Stimulated activated naive CD8-positive, alpha-beta T cell treated with anti-CD3 and anti-CD28 coated beads, Interleukin-15, amount 100 ng/mL, for 72 hours (primary cell): ENCODE data around the gene CRTAP.
A peak's percentile ranks its signal among the peaks of the same experiment; 100 is the strongest.
"Not testable (repeated sequence)": the region's sequence is repeated elsewhere in the genome, so short reads cannot be mapped to it uniquely, and the experiment has no call there.

Experiments
- ATAC-seq: fragments of 150-1000 bp; cut with Tn5 transposase; 2 replicates; pipeline ENCODE4 v1.10.0; 2021; ENCODE audit warnings: mild to moderate bottlenecking, moderate library complexity
- DNase-seq, 2 donors: peaks; one replicate each; pipeline ENCODE4 v3.0.0; 2021 to 2022
- H3K27ac Mint-ChIP-seq, 2 donors: one replicate each; pipeline ENCODE4 v1.8.0; 2022; ENCODE audit warnings: mild to moderate bottlenecking in 2 of 2, mixed read lengths in 2 of 2, moderate library complexity in 2 of 2
- H3K27me3 Mint-ChIP-seq: one replicate; pipeline ENCODE4 v1.8.0; 2022; ENCODE audit warnings: mixed read lengths
- H3K4me1 Mint-ChIP-seq: one replicate; pipeline ENCODE4 v1.8.0; 2022; ENCODE audit warnings: mild to moderate bottlenecking, mixed read lengths
- H3K4me3 Mint-ChIP-seq, 2 donors: one replicate each; pipeline ENCODE4 v1.8.0; 2022; ENCODE audit warnings: mild to moderate bottlenecking in 2 of 2, mixed read lengths in 2 of 2, moderate library complexity in 1 of 2
- H3K9me3 Mint-ChIP-seq, 2 donors: one replicate each; pipeline ENCODE4 v1.8.0; 2022; ENCODE audit warnings: mixed read lengths in 2 of 2

Gene CRTAP

DNA sequence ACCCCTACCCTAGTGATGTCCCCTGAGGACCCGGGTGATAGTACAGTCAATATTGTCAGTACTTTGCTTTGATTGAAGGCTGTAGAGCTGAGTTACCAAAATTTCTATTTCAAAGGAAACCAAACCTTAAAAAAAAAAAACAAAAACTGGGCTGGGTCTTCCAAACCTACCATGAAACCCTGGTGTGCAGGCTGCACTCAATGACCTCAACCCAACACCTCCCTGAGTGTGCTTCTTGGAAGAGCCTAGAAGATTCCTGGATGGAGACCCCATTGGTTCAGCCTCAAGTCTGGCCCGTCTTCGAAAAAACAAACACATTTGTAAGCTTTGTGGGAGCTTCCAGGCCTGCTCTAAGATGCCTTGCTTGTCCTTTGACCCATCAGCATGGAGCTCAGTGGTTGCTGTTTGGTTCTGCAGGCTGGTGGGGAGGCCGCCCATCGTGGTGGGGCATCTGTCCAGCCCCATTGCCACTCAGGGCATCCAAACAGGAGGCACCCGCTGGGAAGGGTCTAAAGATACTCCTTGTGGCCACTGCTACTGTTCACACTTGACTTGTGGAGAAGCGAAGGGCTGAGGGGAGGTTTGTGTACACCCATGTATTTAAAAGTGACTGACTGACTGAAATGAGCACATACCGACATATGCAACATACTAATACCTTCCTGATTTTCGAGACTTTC, 32.2 kb downstream of the CRTAP start:
- ATAC-seq (no peak), DNase-seq (no peak)
- Mint-ChIP-seq H3K9me3 (peaks cover 6 to 8% of the 10 kb centered on the region in 2 donors), H3K27ac (peak overlapping the region in 1 of 2 donors; percentile 56), H3K27me3 (no peaks in the 10 kb centered on the region), H3K4me1 (no peaks in the 10 kb centered on the region), H3K4me3 (no peak overlapping the region)

DNA sequence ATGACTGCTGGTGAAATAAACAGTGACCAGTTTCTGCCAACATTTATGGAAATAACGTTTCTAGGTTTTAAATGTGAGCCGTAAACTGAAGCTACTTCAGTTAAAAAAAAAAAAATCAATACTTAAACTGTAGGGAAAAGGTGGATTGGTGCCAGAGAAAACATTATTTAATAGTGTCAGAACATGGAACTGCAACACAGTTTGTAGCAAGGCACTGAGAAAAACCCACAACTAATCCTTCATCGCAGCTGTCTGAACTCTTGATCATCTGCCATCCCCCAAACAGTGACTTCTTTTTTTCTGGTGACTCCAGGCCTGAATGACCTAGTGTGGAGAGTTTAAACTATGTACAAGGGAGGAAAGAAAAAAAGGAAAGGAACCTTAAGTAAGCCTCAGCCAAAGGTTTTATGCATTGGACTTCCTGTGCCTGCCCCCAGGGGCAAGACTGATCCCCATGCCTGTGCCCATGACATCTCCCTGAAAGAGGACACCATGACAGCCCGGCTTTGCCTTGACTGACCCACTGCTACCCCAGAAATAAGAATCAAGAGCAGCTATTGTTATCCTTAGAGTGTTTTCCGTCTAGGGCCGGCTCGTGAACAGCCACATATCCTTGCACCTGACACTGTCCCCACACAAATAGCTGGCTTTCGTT, 33.1 kb downstream of the CRTAP start:
- no peak for ATAC-seq
- no peak overlapping the region for H3K27ac Mint-ChIP-seq

DNA sequence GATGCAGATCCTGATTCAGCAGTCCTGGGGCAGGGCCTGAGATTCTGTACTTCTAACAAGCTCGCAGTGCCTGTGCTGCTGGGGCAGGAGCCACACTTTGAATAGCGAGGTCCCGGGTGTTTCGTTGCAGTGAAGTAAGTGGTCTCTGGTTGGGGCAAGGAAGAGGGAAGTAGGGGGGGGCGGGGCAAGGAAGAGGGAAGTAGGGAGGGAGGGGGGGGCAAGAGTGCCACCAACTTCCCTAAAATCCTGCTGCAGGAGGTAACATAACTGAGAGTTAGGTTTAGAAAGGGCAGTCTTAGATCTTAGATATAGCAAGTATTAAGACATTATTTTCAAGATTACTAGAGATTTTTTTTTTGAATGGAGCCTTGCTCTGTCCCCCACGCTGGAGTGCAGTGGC, 35.5 kb downstream of the CRTAP start:
- no peaks in the 10 kb centered on the region for H3K4me1 Mint-ChIP-seq
- DNase-seq = no peak
- peaks cover 6 to 8% of the 10 kb centered on the region in 2 donors for H3K9me3 Mint-ChIP-seq
- no peak overlapping the region for H3K27ac Mint-ChIP-seq
- H3K4me3 Mint-ChIP-seq = no peak overlapping the region
- peaks cover 20% of the 10 kb centered on the region for H3K27me3 Mint-ChIP-seq
- no peak for ATAC-seq

More for the DNA sequence above, 33.1 kb downstream of the CRTAP start:
- Mint-ChIP-seq H3K9me3 (peaks cover 6 to 8% of the 10 kb centered on the region in 2 donors), H3K4me1 (no peaks in the 10 kb centered on the region), H3K4me3 (no peak overlapping the region), H3K27me3 (peaks cover 8% of the 10 kb centered on the region)
- DNase-seq = no peak

DNA sequence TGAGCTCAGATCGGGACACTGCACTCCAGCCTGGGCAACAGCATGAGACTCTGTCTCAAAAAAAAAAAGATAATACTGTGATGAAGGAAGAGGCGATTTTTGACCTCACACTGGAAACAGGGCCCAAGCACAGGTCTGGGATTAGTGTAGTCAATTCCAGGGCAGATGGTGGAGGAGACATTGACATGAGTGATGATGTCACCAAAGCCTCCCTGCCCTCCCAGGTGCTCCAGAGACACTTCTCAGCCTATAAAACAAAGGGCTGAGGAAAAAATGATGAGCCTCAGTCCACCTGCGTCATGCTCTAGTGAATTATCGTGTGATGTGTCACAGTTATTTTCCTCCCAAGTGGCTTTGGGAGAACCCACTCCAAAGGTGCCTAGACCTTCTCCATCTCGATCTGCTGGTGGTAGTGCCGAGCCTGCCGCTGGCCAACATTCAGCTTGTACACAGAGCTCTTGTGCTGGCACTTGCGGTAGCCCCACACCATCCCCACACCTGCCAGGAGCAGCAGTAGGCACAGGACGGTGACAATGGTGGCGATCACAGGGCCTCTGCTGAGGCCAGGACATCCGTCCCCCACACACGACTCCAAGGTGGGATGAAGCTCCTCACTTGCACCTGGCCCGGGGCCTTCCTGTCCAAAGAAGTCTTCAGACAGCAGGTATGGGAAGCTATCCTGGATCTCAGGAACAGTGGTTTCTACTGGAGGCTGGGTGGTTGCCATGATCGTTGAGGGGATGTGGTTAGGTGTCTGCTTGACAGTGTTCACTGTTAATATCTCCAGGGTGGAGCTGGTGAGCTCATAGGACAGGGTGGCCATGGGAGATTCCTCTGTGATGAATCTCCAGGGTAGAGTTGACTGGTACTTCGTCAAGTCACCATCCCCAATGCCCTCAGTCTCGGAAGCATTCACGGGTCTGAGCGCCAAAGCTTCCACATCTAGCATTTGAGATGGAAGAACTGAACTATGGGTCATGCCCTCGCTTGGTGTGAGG, 38.8 kb downstream of the CRTAP start:
- peaks cover 6 to 8% of the 10 kb centered on the region in 2 donors for H3K9me3 Mint-ChIP-seq
- ATAC-seq = no peak
- DNase-seq = no peak
- no peaks in the 10 kb centered on the region for H3K4me1 Mint-ChIP-seq
- no peak overlapping the region for H3K4me3 Mint-ChIP-seq
- H3K27me3 Mint-ChIP-seq = peaks cover 25% of the 10 kb centered on the region
- no peak overlapping the region for H3K27ac Mint-ChIP-seq

DNA sequence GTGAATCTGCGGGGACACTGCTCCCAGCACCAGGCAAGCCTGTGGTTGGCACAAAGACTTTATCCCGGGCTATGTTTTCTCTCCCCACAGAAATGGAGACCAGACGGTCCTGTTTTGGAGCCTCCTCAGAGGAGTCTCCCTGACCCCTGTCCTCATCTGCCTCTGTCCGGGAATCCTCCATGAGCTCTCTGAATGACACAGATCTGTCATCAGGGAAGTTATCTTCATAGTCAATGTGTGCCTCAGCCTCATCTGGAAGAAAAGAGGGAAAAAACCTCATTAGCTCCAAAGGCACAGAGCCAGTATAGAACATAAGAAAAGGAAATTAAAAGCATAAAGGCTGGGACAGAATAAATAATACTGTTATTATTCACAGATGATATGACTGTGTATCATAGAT, 40.0 kb downstream of the CRTAP start:
- ATAC-seq = no peak
- DNase-seq = no peak
- no peak overlapping the region for H3K4me3 Mint-ChIP-seq
- H3K4me1 Mint-ChIP-seq = no peaks in the 10 kb centered on the region
- no peaks in the 10 kb centered on the region for H3K9me3 Mint-ChIP-seq
- no peak overlapping the region for H3K27ac Mint-ChIP-seq
- peaks cover 35% of the 10 kb centered on the region for H3K27me3 Mint-ChIP-seq

DNA sequence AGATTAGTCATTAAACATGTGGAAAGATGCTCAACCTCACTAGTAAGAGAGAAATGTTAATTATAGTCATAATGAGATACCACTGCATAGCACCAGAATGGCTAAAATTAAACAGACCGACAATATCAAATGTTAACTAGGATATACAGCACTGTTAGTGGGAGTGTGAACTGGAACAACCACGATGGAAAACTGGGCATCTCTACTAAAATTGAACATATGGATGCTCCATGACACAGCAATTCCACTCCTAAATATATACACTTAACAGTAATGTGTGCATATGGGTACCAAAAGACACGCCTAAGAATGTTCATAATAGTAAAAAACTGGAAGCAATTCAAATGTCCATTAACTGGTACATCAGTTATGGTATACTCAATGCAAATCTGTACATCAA, 41.5 kb downstream of the CRTAP start:
- ATAC-seq (no peak), DNase-seq (no peak)
- peaks cover 37% of the 10 kb centered on the region for H3K27me3 Mint-ChIP-seq
- no peak overlapping the region for H3K4me3 Mint-ChIP-seq
- no peaks in the 10 kb centered on the region for H3K4me1 Mint-ChIP-seq
- no peak overlapping the region for H3K27ac Mint-ChIP-seq
- H3K9me3 Mint-ChIP-seq = no peaks in the 10 kb centered on the region

DNA sequence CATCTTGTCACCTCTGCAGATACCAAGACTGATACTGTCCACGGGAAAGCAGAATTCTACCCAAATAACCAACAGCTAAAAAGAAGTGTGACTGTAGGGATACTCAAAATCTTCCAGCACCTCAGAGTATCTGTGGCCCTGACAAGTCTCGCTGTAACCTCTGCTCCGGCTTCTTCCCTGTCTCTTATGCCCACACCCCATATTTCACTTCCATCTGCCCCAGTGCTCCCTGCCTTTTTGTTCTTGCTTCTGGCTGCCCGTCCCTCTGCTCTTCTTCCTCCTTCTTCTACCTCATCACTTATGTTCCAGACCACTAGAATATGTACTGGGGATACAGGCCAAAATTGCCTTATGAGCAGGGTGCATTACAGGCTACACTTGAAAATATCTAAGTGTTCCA, 45.4 kb downstream of the CRTAP start:
- no peak overlapping the region for H3K4me3 Mint-ChIP-seq
- H3K4me1 Mint-ChIP-seq = no peaks in the 10 kb centered on the region
- DNase-seq (no peak), ATAC-seq (no peak)
- H3K27me3 Mint-ChIP-seq = peaks cover 24% of the 10 kb centered on the region
- no peak overlapping the region for H3K27ac Mint-ChIP-seq
- H3K9me3 Mint-ChIP-seq = no peaks in the 10 kb centered on the region

DNA sequence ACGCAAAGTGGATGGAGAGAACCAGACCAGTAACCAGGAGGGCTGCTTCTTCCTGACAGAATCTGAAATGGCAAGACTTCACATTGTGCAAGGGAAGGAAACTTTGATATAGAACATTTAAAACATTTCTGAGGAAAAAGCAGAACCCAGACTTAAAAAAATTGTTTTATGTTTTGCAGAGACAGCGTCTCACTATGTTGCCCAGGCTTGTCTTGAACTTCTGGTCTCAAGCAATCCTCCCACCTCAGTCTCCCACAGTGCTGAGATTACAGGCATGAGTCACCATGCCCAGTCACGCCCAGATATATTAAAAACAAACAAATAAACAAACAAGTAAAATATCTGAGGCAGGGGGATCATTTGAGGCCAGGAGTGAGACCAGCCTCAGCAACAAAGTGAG, 46.2 kb downstream of the CRTAP start:
- Mint-ChIP-seq H3K27me3 (peaks cover 24% of the 10 kb centered on the region), H3K27ac (no peak overlapping the region), H3K4me1 (no peaks in the 10 kb centered on the region), H3K9me3 (no peaks in the 10 kb centered on the region), H3K4me3 (no peak overlapping the region)
- DNase-seq = no peak
- ATAC-seq = no peak

DNA sequence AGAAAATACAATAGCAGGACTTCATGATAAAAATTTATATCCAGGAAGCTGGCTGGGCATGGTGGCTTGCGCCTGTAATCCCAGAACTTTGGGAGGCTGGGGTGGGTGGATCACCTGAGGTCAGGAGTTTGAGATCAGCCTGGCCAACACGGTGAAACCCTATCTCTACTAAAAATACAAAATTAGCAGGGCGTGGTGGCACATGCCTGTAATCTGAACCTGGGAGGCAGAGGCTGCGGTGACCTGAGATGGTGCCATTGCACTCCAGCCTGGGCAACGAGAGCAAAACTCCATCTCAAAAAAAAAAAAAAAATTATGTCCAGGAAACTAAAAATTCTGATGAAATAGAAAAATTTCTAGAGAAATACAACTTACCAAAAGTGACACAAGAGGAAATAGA, 48.8 kb downstream of the CRTAP start:
- not testable (repeated sequence) for H3K4me3 Mint-ChIP-seq

DNA sequence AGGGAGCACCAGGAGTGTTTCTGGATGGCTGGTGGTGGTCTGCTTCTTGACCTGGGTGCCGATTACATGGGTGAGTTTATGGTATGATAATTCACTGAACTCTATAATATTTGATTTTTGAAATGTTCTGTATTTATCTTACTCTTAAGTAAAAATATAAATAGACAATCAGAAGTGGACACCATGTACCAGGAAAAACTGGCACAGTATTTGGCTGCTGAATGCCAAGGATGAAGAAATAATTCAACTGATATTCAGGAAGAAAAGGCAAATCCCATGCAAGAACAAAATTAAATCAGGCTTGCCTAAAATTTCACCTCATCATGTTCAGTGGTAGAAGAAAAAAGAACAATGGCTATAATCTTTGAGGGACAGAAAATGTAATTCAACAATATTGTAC, 51.6 kb downstream of the CRTAP start:
- Mint-ChIP-seq H3K4me3 (no peak overlapping the region), H3K27ac (no peak overlapping the region), H3K4me1 (no peaks in the 10 kb centered on the region), H3K27me3 (peaks cover 7% of the 10 kb centered on the region), H3K9me3 (no peaks in the 10 kb centered on the region)
- DNase-seq (no peak), ATAC-seq (no peak)

More for the DNA sequence above, 48.8 kb downstream of the CRTAP start:
- not testable (repeated sequence) for H3K9me3 Mint-ChIP-seq, ATAC-seq, H3K27ac Mint-ChIP-seq, H3K4me1 Mint-ChIP-seq, DNase-seq
- H3K27me3 Mint-ChIP-seq = peaks cover 19% of the 10 kb centered on the region

DNA sequence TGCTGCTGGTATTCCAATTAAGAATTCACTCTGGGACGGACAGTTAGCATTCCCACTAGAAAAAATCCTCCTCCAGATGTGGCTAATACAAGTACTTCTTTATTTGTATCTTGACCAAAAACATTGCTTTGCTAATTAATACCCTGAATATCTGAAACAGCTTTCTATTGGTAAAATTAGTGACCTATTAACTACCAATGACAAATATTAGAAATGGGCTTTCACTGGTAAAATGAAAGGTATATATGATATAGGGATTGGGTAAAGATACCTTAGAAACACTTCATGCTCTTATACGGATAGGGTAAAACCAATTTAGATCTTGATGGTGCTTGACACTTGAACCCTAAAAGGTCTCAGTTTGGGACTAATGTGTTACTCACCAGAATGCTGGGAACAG, 52.3 kb downstream of the CRTAP start:
- Mint-ChIP-seq H3K4me3 (no peak overlapping the region), H3K4me1 (no peaks in the 10 kb centered on the region), H3K27me3 (no peaks in the 10 kb centered on the region), H3K27ac (no peak overlapping the region), H3K9me3 (no peaks in the 10 kb centered on the region)
- DNase-seq (no peak), ATAC-seq (no peak)

DNA sequence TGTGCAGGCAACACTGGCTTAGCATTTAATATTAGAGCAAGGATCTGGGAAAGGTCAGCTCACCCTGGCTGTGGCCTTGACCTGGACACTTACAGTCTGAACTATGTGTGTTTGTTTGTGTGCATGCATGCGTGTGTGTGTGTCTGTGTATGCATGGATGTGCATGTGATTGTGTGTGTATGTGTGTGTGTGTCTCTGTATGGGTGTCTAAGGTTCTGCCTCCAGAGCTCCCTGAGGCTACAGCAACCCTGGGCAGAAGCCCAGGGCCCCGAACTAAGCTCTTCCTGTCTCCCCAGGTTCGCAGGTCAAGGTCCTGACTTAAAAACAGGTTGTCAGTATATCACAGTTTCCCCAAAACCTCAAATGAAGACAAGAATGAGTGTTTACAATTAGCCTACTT, 53.5 kb downstream of the CRTAP start:
- Mint-ChIP-seq H3K9me3 (no peaks in the 10 kb centered on the region), H3K27me3 (no peaks in the 10 kb centered on the region), H3K27ac (no peak overlapping the region), H3K4me3 (no peak overlapping the region), H3K4me1 (peaks cover 7% of the 10 kb centered on the region)
- DNase-seq = no peak
- ATAC-seq = no peak

DNA sequence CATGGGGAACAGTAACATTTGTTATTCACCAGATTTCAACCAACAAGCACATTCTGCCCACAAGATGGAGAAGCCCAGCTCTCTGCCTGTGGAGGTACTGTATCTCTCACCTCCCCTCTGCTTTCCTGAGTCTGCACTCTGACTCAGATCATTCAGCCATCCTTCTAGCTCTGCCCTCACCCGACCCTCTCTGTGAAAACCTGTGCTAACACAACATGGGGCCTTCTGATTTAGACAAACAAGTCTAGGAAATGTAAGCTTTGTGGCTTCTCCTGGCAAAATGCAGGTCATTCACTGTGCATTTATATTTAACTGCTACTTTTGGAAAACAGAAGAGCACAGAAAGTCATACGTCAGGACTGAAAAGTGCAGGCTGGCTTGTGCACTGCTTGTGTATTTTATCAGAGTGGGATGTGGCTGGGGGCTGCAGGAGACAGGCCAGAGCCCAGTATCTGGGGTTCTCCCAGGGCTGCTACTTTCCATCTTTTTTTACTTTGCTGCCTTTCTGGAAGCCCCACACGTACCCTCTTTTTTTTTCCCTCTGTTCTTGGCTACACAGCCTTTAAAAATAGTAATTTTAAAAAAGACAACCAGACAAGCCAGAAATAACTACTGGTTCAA, 54.0 kb downstream of the CRTAP start:
- no peaks in the 10 kb centered on the region for H3K27me3 Mint-ChIP-seq
- peaks cover 7% of the 10 kb centered on the region for H3K4me1 Mint-ChIP-seq
- H3K4me3 Mint-ChIP-seq = no peak overlapping the region
- no peaks in the 10 kb centered on the region for H3K9me3 Mint-ChIP-seq
- no peak for ATAC-seq
- H3K27ac Mint-ChIP-seq = no peak overlapping the region
- DNase-seq = no peak

DNA sequence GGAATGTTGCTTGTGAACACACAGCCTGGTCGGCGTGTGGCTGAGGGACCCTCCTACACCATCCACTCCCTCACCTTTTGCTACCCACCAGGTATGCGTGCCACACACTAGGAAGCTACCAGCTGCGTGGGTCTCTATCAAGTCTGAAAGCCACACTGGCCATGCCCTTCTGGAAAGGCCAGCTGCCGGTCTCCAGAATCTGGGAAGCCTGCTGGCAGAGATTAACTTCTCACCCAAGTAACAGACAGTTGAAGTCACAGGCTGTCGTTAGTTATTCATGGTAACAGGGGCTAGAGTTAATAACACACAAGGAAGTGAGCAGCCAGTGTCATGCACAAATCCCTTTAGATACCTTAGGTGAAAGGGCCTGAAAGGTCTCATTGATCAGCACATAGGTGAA, 56.7 kb downstream of the CRTAP start:
- no peaks in the 10 kb centered on the region for H3K9me3 Mint-ChIP-seq
- no peak overlapping the region for H3K4me3 Mint-ChIP-seq
- H3K4me1 Mint-ChIP-seq = peaks cover 7% of the 10 kb centered on the region
- ATAC-seq (no peak), DNase-seq (no peak)
- H3K27me3 Mint-ChIP-seq = no peaks in the 10 kb centered on the region
- peak overlapping the region in 1 of 2 donors; percentile 66 for H3K27ac Mint-ChIP-seq

DNA sequence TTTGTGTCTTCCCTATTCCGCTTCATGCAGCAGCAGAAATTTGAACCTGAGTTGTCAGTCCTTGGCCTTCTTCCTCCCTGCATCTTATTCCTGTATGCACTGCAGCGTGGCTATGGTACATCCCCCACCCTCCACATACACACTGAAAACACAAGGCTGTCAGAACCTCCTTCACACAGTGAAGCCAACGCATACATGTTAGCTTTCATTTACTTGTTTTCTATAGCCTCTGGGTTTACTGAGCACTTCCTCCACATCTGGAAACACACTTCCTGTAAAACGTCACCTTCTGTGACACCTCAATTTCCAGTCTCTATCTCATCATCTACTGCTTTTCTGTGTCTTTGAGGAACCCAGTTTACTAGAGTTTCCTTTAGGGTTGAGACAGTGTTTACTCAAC, 57.8 kb downstream of the CRTAP start:
- no peak overlapping the region for H3K4me3 Mint-ChIP-seq
- peak overlapping the region in 1 of 2 donors; percentile 9 for H3K27ac Mint-ChIP-seq
- ATAC-seq = peak; percentile 39
- H3K27me3 Mint-ChIP-seq = no peaks in the 10 kb centered on the region
- H3K4me1 Mint-ChIP-seq = peaks cover 7% of the 10 kb centered on the region
- no peaks in the 10 kb centered on the region for H3K9me3 Mint-ChIP-seq
- no peak for DNase-seq
